IMR-90 (cell line): Measurements from ENCODE around the gene ZBTB32. TPM values are rescaled to one million over a fixed set of nuclear protein-coding genes. Genes with fewer than 3 reads are reported as not detected.

Experiments used
- ATAC-seq: fragments of 200-7000 bp; cut with Tn5 transposase; 2 replicates; pipeline ENCODE4 v1.9.1; 2020; ENCODE audit warnings: low read depth, mild to moderate bottlenecking, moderate library complexity
- BruUV-seq: library from RNA; stranded (reverse); fragments of 400-500 nt; replicated peaks from 2 replicates; lab custom pipeline; 2021; lab: Mats Ljungman, UMichigan
- CTCF ChIA-PET: fragments of 300-600 bp; formaldehyde crosslinking; extraction: SDS; loops from one replicate; lab custom pipeline; 2021; ENCODE audit warnings: antibody characterized with exemption; lab: Yijun Ruan, JAX
- POLR2A ChIA-PET: fragments of 300-600 bp; sonication (Branson Sonifier 250); formaldehyde crosslinking; loops from one replicate; lab custom pipeline; 2022; ENCODE audit warnings: antibody characterized with exemption; ENCODE audit not compliant: unreplicated experiment; lab: Charles Lee
- DNase-seq: peaks from one replicate; pipeline ENCODE4 v3.0.0; 2013
- H2AFZ ChIP-seq: replicated peaks from 2 replicates; pipeline ENCODE3; 2013; ENCODE audit warnings: low read length, mild to moderate bottlenecking; ENCODE audit not compliant: poor library complexity
- H2AK5ac ChIP-seq: 2 replicates; pipeline ENCODE4 v1.6.1; 2013; ENCODE audit warnings: low read depth, low read length, inconsistent platforms
- H2AK9ac ChIP-seq: replicated peaks from 2 replicates; pipeline ENCODE3; 2013; ENCODE audit warnings: mild to moderate bottlenecking, low read depth, low read length, moderate library complexity; ENCODE audit not compliant: poor library complexity
- H2BK120ac ChIP-seq: 2 replicates; pipeline ENCODE4 v1.6.1; 2013; ENCODE audit warnings: low read depth, low read length, inconsistent platforms
- H2BK15ac ChIP-seq: 3 replicates; pipeline ENCODE4 v1.6.1; 2013; ENCODE audit warnings: low read depth, low read length, inconsistent platforms
- H2BK20ac ChIP-seq: 2 replicates; pipeline ENCODE4 v1.6.1; 2013; ENCODE audit warnings: low read depth, mild to moderate bottlenecking, inconsistent platforms, low read length, moderate library complexity
- H2BK5ac ChIP-seq: 2 replicates; pipeline ENCODE4 v1.6.1; 2013; ENCODE audit warnings: mild to moderate bottlenecking, low read depth, low read length, inconsistent platforms; ENCODE audit not compliant: poor library complexity, severe bottlenecking
- H3K14ac ChIP-seq: replicated peaks from 2 replicates; pipeline ENCODE4 v1.6.1; 2013; ENCODE audit warnings: low read depth, low read length, inconsistent platforms
- H3K18ac ChIP-seq: 2 replicates; pipeline ENCODE4 v1.6.1; 2013; ENCODE audit warnings: low read depth, low read length, control low read depth
- H3K23ac ChIP-seq: 2 replicates; pipeline ENCODE4 v1.6.1; 2013; ENCODE audit warnings: low read depth, low read length, inconsistent platforms
- H3K27ac ChIP-seq: 2 replicates; pipeline ENCODE4 v1.5.1; 2013; ENCODE audit warnings: mild to moderate bottlenecking, control low read depth, low read length; ENCODE audit not compliant: insufficient read depth
- H3K27me3 ChIP-seq: 2 replicates; pipeline ENCODE4 v1.6.1; 2013; ENCODE audit warnings: low read length; ENCODE audit not compliant: control insufficient read depth, insufficient read depth
- H3K36me3 ChIP-seq: 2 replicates; pipeline ENCODE4 v1.6.1; 2013; ENCODE audit warnings: low read length, mixed read lengths; ENCODE audit not compliant: control insufficient read depth, insufficient read depth
- H3K4ac ChIP-seq: 2 replicates; pipeline ENCODE4 v1.6.1; 2013; ENCODE audit warnings: low read depth, low read length, inconsistent platforms
- H3K4me1 ChIP-seq: 2 replicates; pipeline ENCODE4 v1.6.1; 2013; ENCODE audit warnings: low read length, mixed read lengths; ENCODE audit not compliant: control insufficient read depth, insufficient read depth
- H3K4me2 ChIP-seq: 2 replicates; pipeline ENCODE4 v1.6.1; 2013; ENCODE audit warnings: low read depth, mild to moderate bottlenecking, control low read depth, low read length, moderate library complexity
- H3K4me3 ChIP-seq: 2 replicates; pipeline ENCODE4 v1.5.1; 2013; ENCODE audit warnings: low read depth, mild to moderate bottlenecking, control low read depth, low read length, moderate library complexity; ENCODE audit not compliant: insufficient read depth
- H3K56ac ChIP-seq: 2 replicates; pipeline ENCODE4 v1.6.1; 2013; ENCODE audit warnings: low read length, inconsistent platforms; ENCODE audit not compliant: insufficient read depth; ENCODE audit errors: extremely low read depth
- H3K79me1 ChIP-seq, 2 experiments: 2 replicates each; pipeline ENCODE4 v1.6.1; 2013; ENCODE audit warnings: low read length in 2 of 2, inconsistent platforms in 1 of 2, low read depth in 1 of 2
- H3K9ac ChIP-seq: 2 replicates; pipeline ENCODE4 v1.6.1; 2013; ENCODE audit warnings: low read depth, low read length, control low read depth
- H3K9me1 ChIP-seq: 2 replicates; pipeline ENCODE4 v1.6.1; 2013; ENCODE audit warnings: low read length, inconsistent platforms; ENCODE audit not compliant: insufficient read depth
- H3K9me3 ChIP-seq: 2 replicates; pipeline ENCODE4 v1.6.1; 2013; ENCODE audit warnings: low read length; ENCODE audit not compliant: control insufficient read depth, insufficient read depth
- H4K20me1 ChIP-seq: 2 replicates; pipeline ENCODE4 v1.6.1; 2013; ENCODE audit warnings: low read length, inconsistent platforms; ENCODE audit not compliant: insufficient read depth
- H4K5ac ChIP-seq: 2 replicates; pipeline ENCODE4 v1.6.1; 2013; ENCODE audit warnings: mild to moderate bottlenecking, low read depth, low read length, control low read depth
- H4K8ac ChIP-seq, 2 experiments: 2 replicates each; pipeline ENCODE4 v1.6.1; 2013; ENCODE audit warnings: low read depth in 2 of 2, low read length in 2 of 2, control low read depth in 1 of 2, inconsistent platforms in 1 of 2
- H4K91ac ChIP-seq: 2 replicates; pipeline ENCODE4 v1.6.1; 2013; ENCODE audit warnings: low read depth, low read length, inconsistent platforms; ENCODE audit not compliant: insufficient read depth
- BHLHE40 ChIP-seq: fragments of 150-350 bp; IDR thresholded peaks from 2 replicates; pipeline ENCODE4 v1.6.1; 2016; ENCODE audit warnings: mild to moderate bottlenecking, low read depth, low read length
- CEBPB ChIP-seq: IDR thresholded peaks from 2 replicates; pipeline ENCODE4 v1.6.1; 2012; ENCODE audit warnings: low read depth, low read length, improper control_type of control experiment
- ELK1 ChIP-seq: fragments of 150-350 bp; IDR thresholded peaks from 2 replicates; pipeline ENCODE4 v1.6.1; 2016; ENCODE audit warnings: low read depth, mild to moderate bottlenecking, low read length, moderate library complexity, borderline replicate concordance
- FOS ChIP-seq: fragments of 150-350 bp; IDR thresholded peaks from 2 replicates; pipeline ENCODE4 v1.6.1; 2016; ENCODE audit warnings: low read depth, low read length
- MAZ ChIP-seq: IDR thresholded peaks from 2 replicates; pipeline ENCODE4 v1.6.1; 2012; ENCODE audit warnings: low read depth, mild to moderate bottlenecking, low read length, improper control_type of control experiment, moderate library complexity, borderline replicate concordance
- NFE2L2 ChIP-seq: fragments of 150-350 bp; IDR thresholded peaks from 2 replicates; pipeline ENCODE4 v1.6.1; 2016; ENCODE audit warnings: low read depth, mild to moderate bottlenecking, low read length
- POLR2A ChIP-seq: IDR thresholded peaks from 2 replicates; pipeline ENCODE4 v1.6.1; 2012; ENCODE audit warnings: mild to moderate bottlenecking, low read depth, low read length
- RAD21 ChIP-seq: IDR thresholded peaks from 2 replicates; pipeline ENCODE4 v1.6.1; 2012; ENCODE audit warnings: low read length, improper control_type of control experiment
- RCOR1 ChIP-seq: IDR thresholded peaks from 2 replicates; pipeline ENCODE4 v1.6.1; 2012; ENCODE audit warnings: mild to moderate bottlenecking, low read length, improper control_type of control experiment; ENCODE audit not compliant: insufficient replicate concordance
- SMC3 ChIP-seq: fragments of 150-350 bp; IDR thresholded peaks from 2 replicates; pipeline ENCODE4 v1.6.1; 2016; ENCODE audit warnings: low read depth, mild to moderate bottlenecking, antibody characterized with exemption, low read length, moderate library complexity
- USF2 ChIP-seq: fragments of 150-350 bp; IDR thresholded peaks from 2 replicates; pipeline ENCODE4 v1.6.1; 2017; ENCODE audit warnings: mild to moderate bottlenecking, antibody characterized with exemption, low read length, low read depth
- WGBS, 2 experiments: methylation state at CpG; one replicate each; pipeline versions ENCODE4 v1.1.5 to v1.1.7; 2013; ENCODE audit warnings: missing lambda C conversion rate in 2 of 2; ENCODE audit not compliant: insufficient read length in 1 of 2; ENCODE audit errors: extremely low coverage in 2 of 2; 5-methylcytosine and 5-hydroxymethylcytosine counted together
- dilution Hi-C: fragments of 300-500 bp; cut with HindIII; formaldehyde crosslinking; loops from one replicate; pipeline ENCODE4 v1.14.3; 2018; ENCODE audit warnings: low sequenced_read_pairs; ENCODE audit not compliant: unreplicated experiment
- in situ Hi-C: fragments of 300-500 bp; cut with MboI; formaldehyde crosslinking; loops from 3 replicates; pipeline ENCODE4 v1.14.3; 2019; ENCODE audit warnings: low sequenced_read_pairs, inconsistent platforms, mixed read lengths
- intact Hi-C: fragments of 100-400 bp; cut with micrococcal nuclease; formaldehyde crosslinking; loops from 2 replicates; pipeline ENCODE4 v1.10.0; 2022
- polyA plus RNA-seq, 3 experiments: library from polyadenylated mRNA; depleted of rRNA; stranded (reverse); fragments of >200 nt; gene quantifications; 2 replicates each; pipeline ENCODE4 v1.2.3, GENCODE V29; 2012; ENCODE audit warnings: low replicate concordance in 1 of 3
- total RNA-seq: library from RNA; depleted of rRNA; stranded (reverse); fragments of >200 nt; gene quantifications from 2 replicates; pipeline ENCODE4 v1.2.3, GENCODE V29; 2012

The ZBTB32 gene
- total and polyA plus RNA-seq, 2 of the 4 experiments (the other 2 are of a cell fraction), result not detected

- no peak for ATAC-seq
- POLR2A ChIA-PET, result no interaction called here
Observed at GRCh38 chr19:35670686-35671085, 33.7 kb upstream of the ZBTB32 start.

More at GRCh38 chr19:35670686-35671085, 33.7 kb upstream of the ZBTB32 start:
- Histone ChIP-seq H4K8ac (no peak overlapping the region), H3K56ac (no peak overlapping the region), H2AK5ac (no peak overlapping the region), H3K79me1 (no peaks in the 10 kb centered on the region), H2BK15ac (no peak overlapping the region), H3K23ac (no peak overlapping the region), H3K18ac (no peak overlapping the region), H3K9me3 (no peaks in the 10 kb centered on the region), H2AK9ac (no peak overlapping the region), H2BK120ac (no peak overlapping the region), H2BK20ac (no peak overlapping the region), H3K4ac (no peak overlapping the region), H3K4me2 (no peak overlapping the region), H3K9me1 (no peaks in the 10 kb centered on the region), H3K4me3 (no peak overlapping the region), H2BK5ac (no peak overlapping the region), H3K27me3 (peaks cover 7% of the 10 kb centered on the region; the same call in 1 of the 2 replicates), H3K4me1 (no peaks in the 10 kb centered on the region), H4K91ac (no peak overlapping the region), H3K36me3 (no peaks in the 10 kb centered on the region; the same call in 1 of the 2 replicates), H3K27ac (no peak overlapping the region), H3K9ac (no peak overlapping the region), H3K14ac (no peak overlapping the region), H2AFZ (no peak overlapping the region), H4K20me1 (0 out of 2 replicates have a peak, but pooled peaks cover 3% of the 10 kb centered on the region), H4K5ac (no peak overlapping the region)
- no peak for TF ChIP-seq RAD21
- TF ChIP-seq FOS, result no peak
- TF ChIP-seq SMC3, result no peak
- no peak for TF ChIP-seq RCOR1
- no peak for TF ChIP-seq USF2
- no peak for TF ChIP-seq BHLHE40
- no peak for TF ChIP-seq MAZ
- TF ChIP-seq POLR2A, result no peak
- no peak for TF ChIP-seq NFE2L2
- no peak for TF ChIP-seq CEBPB
- no peak for TF ChIP-seq ELK1
- in situ Hi-C loops (no loop called here), dilution Hi-C loops (no loop called here), intact Hi-C loops (no loop called here)
- BruUV-seq, result no TSS peak
- CTCF ChIA-PET, result no interaction called here
- WGBS, 2 experiments, result no CpG with 5 or more reads among the region's 1 CpG
- DNase-seq, result no peak
